Gastroesophageal sphincter (tissue), 4 donors: Measurements from ENCODE around the gene SIDT1. TPM values are rescaled to one million over a fixed set of nuclear protein-coding genes. Genes with fewer than 3 reads are reported as not detected.

Experiments used
- ATAC-seq: fragments of 150-250 bp; one replicate; pipeline ENCODE4 v1.9.1; 2016; ENCODE audit warnings: mild to moderate bottlenecking, moderate library complexity
- H3K27ac ChIP-seq, 4 donors: fragments of 200-600 bp; sonication (generic) in 3 of 4; 1 replicate in 3 of 4; 2 replicates in 1 of 4; pipeline ENCODE4 v1.5.1; 2016 to 2019
- H3K27me3 ChIP-seq: fragments of 200-600 bp; sonication (generic); one replicate; pipeline ENCODE4 v1.5.1; 2019
- H3K36me3 ChIP-seq, 2 donors: fragments of 200-600 bp; sonication (generic); one replicate each; pipeline ENCODE4 v1.5.1; 2019; ENCODE audit warnings: control low read depth in 1 of 2
- H3K4me1 ChIP-seq, 3 donors: fragments of 200-600 bp; sonication (generic); 1 replicate in 2 of 3; 2 replicates in 1 of 3; pipeline ENCODE4 v1.5.1; 2016 to 2019; ENCODE audit warnings: control low read depth in 2 of 3
- H3K4me3 ChIP-seq, 2 donors: fragments of 200-600 bp; sonication (generic); one replicate each; pipeline ENCODE4 v1.5.1; 2019; ENCODE audit warnings: mild to moderate bottlenecking in 1 of 2, moderate library complexity in 1 of 2
- H3K9me3 ChIP-seq, 3 donors: fragments of 200-600 bp; sonication (generic); one replicate each; pipeline ENCODE4 v1.5.1; 2017 to 2019; ENCODE audit warnings: control low read depth in 2 of 3
- CTCF ChIP-seq, 4 experiments: fragments of 200-600 bp in 2 of 4; fragments of 450-650 bp in 2 of 4; sonication (generic) in 1 of 4; IDR thresholded peaks; one replicate each; pipeline ENCODE4 v1.5.1; 2017 to 2019; ENCODE audit warnings: antibody characterized with exemption in 4 of 4, mild to moderate bottlenecking in 2 of 4, moderate library complexity in 2 of 4
- EP300 ChIP-seq: sonication (generic); formaldehyde crosslinking; IDR thresholded peaks from one replicate; pipeline ENCODE4 v1.6.1; 2017; ENCODE audit warnings: antibody characterized with exemption, mild to moderate bottlenecking
- POLR2A ChIP-seq, 2 donors: fragments of 450-650 bp; IDR thresholded peaks; one replicate each; pipeline ENCODE4 v1.6.1; 2017; ENCODE audit warnings: antibody characterized with exemption in 2 of 2, mild to moderate bottlenecking in 2 of 2, moderate library complexity in 1 of 2
- POLR2AphosphoS5 ChIP-seq: sonication (generic); formaldehyde crosslinking; IDR thresholded peaks from one replicate; pipeline ENCODE4 v1.6.1; 2017; ENCODE audit warnings: antibody characterized with exemption
- WGBS, 2 donors: methylation state at CpG; one replicate each; pipeline ENCODE4 v1.1.5; 2018; ENCODE audit warnings: low coverage in 1 of 2; 5-methylcytosine and 5-hydroxymethylcytosine counted together
- total RNA-seq, 4 donors: library from RNA; depleted of rRNA; stranded (reverse); fragments of >200 nt; gene quantifications; one replicate each; pipeline ENCODE4 v1.1.0, GENCODE V29; 2016

Gene SIDT1
- total RNA-seq, 4 donors from 2014 or later: 0.15 to 0.99 (median 0.86) TPM

GRCh38 chr3:113628316-113628715 lies 96.0 kb downstream of the SIDT1 start:
- no peak for ATAC-seq
- WGBS, 2 donors: no CpG with 5 or more reads among the region's 2 CpGs
- H3K4me1 ChIP-seq: peaks cover 0 to 48% (median 5%) of the 10 kb centered on the region in 3 donors
- peak overlapping the region in 1 of 4 donors; percentile 0 for H3K27ac ChIP-seq
- H3K27me3 ChIP-seq: no peaks in the 10 kb centered on the region
- H3K9me3 ChIP-seq: no peaks in the 10 kb centered on the region
- TF ChIP-seq EP300: no peak
- no peak overlapping the region for H3K4me3 ChIP-seq
- H3K36me3 ChIP-seq: no peaks in the 10 kb centered on the region

- TF ChIP-seq POLR2A (IDR thresholded peaks at IDR 0.05) (no peak), EP300 (no peak)
- Histone ChIP-seq H3K4me1 (peaks cover 0 to 48% (median 5%) of the 10 kb centered on the region in 3 donors), H3K9me3 (no peaks in the 10 kb centered on the region), H3K27ac (no peak overlapping the region), H3K36me3 (no peaks in the 10 kb centered on the region), H3K4me3 (no peak overlapping the region), H3K27me3 (no peaks in the 10 kb centered on the region)
- no peak for ATAC-seq
- whole genome bisulfite sequencing, 2 donors: 75 to 92% methylated on average over 6 of the region's 6 CpGs
Observed at GRCh38 chr3:113628788-113629187, 96.4 kb downstream of the SIDT1 start.

DNA sequence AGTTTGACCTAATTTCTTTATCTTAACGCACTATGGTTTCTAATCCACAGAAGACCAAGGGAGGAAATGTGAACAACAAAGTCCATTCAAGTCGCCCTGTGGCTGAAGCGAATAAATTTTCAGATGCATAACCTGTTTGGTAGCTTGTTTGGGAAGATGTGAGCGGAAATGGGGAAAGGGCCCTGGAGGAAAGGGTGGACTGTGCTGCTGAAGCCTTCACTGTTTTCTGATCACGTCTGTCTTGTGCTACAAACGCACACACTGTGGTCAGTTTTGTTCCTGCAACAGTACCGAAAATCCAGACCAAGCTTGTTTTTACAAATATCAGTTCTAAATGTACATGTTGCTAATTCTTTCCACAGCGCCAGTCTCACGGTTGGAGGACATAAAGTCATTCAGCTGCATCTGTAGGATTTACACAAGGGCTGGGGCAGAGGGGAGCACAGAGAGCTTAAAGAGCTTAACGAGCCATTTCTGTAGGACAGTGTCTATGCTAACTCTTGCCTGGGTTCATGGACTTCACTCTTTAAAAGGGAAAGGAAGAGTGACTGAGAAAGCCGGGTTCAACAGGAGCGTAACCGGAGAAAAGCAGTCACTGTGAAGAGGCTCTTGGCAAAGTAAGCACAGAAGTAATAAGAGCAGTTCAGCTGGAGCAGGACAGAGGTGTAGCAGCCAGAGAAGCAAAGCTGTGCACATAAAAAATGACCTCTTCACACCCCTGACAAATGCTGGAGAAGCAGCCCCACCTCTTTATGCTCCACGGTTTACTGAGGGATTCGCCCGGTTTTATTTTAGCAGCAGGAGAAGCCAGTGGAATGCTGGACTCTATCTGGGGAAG lies 97.4 kb downstream of the SIDT1 start:
- peak overlapping the region in 1 of 2 donors; percentile 29 for H3K4me3 ChIP-seq
- peaks cover 0 to 48% (median 5%) of the 10 kb centered on the region in 3 donors for H3K4me1 ChIP-seq
- 42 to 57% methylated on average over 15 of the region's 16 CpGs for WGBS, 2 donors
- H3K9me3 ChIP-seq: no peaks in the 10 kb centered on the region
- H3K27me3 ChIP-seq: no peaks in the 10 kb centered on the region
- peak overlapping the region; percentile 24 to 75 (median 70) for H3K27ac ChIP-seq
- no peak for TF ChIP-seq POLR2AphosphoS5
- no peak for TF ChIP-seq EP300
- no peak for TF ChIP-seq POLR2A (IDR thresholded peaks at IDR 0.05)
- no peak for TF ChIP-seq CTCF (IDR thresholded peaks at IDR 0.05)
- H3K36me3 ChIP-seq: no peaks in the 10 kb centered on the region
- ATAC-seq: peak; percentile 21

- TF ChIP-seq EP300: no peak
- H3K27ac ChIP-seq: peak overlapping the region in 3 of 4 donors; percentile 64 to 75 (median 75)
- peaks cover 0 to 51% (median 5%) of the 10 kb centered on the region in 3 donors for H3K4me1 ChIP-seq
- no peaks in the 10 kb centered on the region for H3K9me3 ChIP-seq
- no peaks in the 10 kb centered on the region for H3K36me3 ChIP-seq
- ATAC-seq: no peak
- no peak overlapping the region for H3K4me3 ChIP-seq
- H3K27me3 ChIP-seq: no peaks in the 10 kb centered on the region
- 68 to 89% methylated on average over 2 to 3 of the region's 3 CpGs for WGBS, 2 donors
Observed at GRCh38 chr3:113630956-113631542, 98.7 kb downstream of the SIDT1 start.

DNA sequence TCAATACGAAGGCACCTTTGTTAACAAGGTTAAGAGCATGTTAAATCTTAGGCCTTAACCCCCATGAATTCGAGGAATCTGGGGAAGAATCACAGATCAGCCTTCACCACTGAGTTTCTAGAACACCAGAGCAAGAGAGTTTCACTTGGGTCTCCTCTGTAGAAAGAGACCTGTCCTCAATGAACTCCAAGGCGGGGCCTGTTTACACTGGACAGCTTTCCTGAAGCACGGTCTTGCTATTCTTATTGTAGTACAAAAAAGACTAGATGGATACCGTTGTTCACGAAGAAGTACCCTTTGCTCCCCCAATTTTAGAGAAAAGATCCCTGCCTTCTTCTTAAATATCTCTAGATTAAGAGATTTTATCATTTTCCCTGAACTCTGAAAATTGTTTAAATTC lies 99.2 kb downstream of the SIDT1 start:
- TF ChIP-seq POLR2A (IDR thresholded peaks at IDR 0.05): no peak
- TF ChIP-seq CTCF (IDR thresholded peaks at IDR 0.05): no peak
- TF ChIP-seq POLR2AphosphoS5: no peak
- no peak for TF ChIP-seq EP300
- H3K4me3 ChIP-seq: no peak overlapping the region
- peaks cover 0 to 52% (median 5%) of the 10 kb centered on the region in 3 donors for H3K4me1 ChIP-seq
- no peak for ATAC-seq
- H3K27ac ChIP-seq: peak overlapping the region in 1 of 4 donors; percentile 75
- no peaks in the 10 kb centered on the region for H3K36me3 ChIP-seq
- WGBS, 2 donors: 86% methylated on average over 6 of the region's 6 CpGs
- H3K27me3 ChIP-seq: no peaks in the 10 kb centered on the region
- no peaks in the 10 kb centered on the region for H3K9me3 ChIP-seq

DNA sequence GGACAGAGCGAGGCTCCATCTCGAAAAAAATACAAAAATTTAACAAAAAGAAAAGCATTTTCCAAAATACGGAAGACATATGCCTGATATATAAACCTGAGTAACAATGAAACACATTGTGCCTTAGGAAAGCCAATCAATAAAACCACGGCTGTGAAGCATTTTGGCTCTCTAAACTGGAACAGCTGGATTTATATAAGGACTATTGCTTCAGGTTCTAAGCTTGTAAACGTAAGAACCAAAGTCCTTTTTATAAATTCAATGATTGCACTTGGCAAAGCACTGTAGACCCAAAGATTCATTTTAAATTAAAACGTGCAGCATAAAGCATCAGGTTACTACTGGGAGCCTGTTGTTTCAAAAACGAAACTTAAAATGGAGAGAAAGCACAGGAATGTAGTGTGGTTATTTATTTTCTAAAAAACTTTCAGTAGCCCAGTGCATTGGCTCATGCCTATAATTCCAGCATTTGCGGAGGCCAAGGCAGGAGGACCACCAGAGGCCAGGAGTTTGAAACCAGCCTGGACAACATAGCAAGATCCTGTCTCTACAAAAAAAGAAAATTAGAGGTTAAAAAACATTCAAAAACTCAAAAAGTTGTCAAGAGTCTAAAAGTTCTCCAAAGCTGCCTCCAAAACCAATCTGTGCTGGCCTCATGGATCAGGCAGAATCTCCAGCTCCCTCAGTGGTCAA lies 102.6 kb downstream of the SIDT1 start:
- Histone ChIP-seq H3K9me3 (no peaks in the 10 kb centered on the region), H3K4me1 (peaks cover 0 to 22% (median 5%) of the 10 kb centered on the region in 3 donors), H3K27me3 (no peaks in the 10 kb centered on the region), H3K36me3 (no peaks in the 10 kb centered on the region), H3K27ac (no peak overlapping the region), H3K4me3 (no peak overlapping the region)
- no peak for ATAC-seq
- WGBS, 2 donors: 74 to 78% methylated on average over 7 to 8 of the region's 8 CpGs
- TF ChIP-seq POLR2A (IDR thresholded peaks at IDR 0.05) (no peak), POLR2AphosphoS5 (no peak)
